LNCaP clone FGC (cell line): ENCODE measurements around the gene MTUS2.

Experiments used
- DNase-seq: peaks from one replicate; pipeline ENCODE4 v3.0.0-alpha.2; 2011; ENCODE audit warnings: low read depth
- H3K4me3 ChIP-seq: 2 replicates; pipeline ENCODE4 v1.5.1; 2011; ENCODE audit warnings: mild to moderate bottlenecking, low read depth, low read length, control low read depth
- CTCF ChIP-seq: IDR thresholded peaks from 2 replicates; pipeline ENCODE4 v1.5.1; 2012; ENCODE audit warnings: mild to moderate bottlenecking; ENCODE audit not compliant: control insufficient read depth, insufficient read depth; ENCODE audit errors: extremely low read depth

The MTUS2 gene

GRCh38 chr13:29281932-29282495 lies 461.9 kb downstream of the MTUS2 start:
- DNase-seq: no peak
- no peak overlapping the region for H3K4me3 ChIP-seq
- TF ChIP-seq CTCF: no peak

- no peak overlapping the region for H3K4me3 ChIP-seq
- DNase-seq: no peak
- TF ChIP-seq CTCF: peak; percentile 17; the same call in 1 of the 2 replicates
These were observed 464.6 kb downstream of the MTUS2 start for GRCh38 chr13:29284726-29285125.

GRCh38 chr13:29287237-29287636 lies 467.1 kb downstream of the MTUS2 start:
- no peak for DNase-seq
- TF ChIP-seq CTCF: no peak
- H3K4me3 ChIP-seq: no peak overlapping the region

GRCh38 chr13:29292045-29292444 lies 471.9 kb downstream of the MTUS2 start:
- H3K4me3 ChIP-seq: no peak overlapping the region
- TF ChIP-seq CTCF: no peak
- DNase-seq: no peak

- H3K4me3 ChIP-seq: no peak overlapping the region
- DNase-seq: no peak
- TF ChIP-seq CTCF: no peak
These were observed 474.7 kb downstream of the MTUS2 start for GRCh38 chr13:29294821-29295220.

- TF ChIP-seq CTCF: no peak
- no peak overlapping the region for H3K4me3 ChIP-seq
- no peak for DNase-seq
These were observed 480.9 kb downstream of the MTUS2 start for GRCh38 chr13:29301027-29301426.

GRCh38 chr13:29304148-29304547 lies 484.0 kb downstream of the MTUS2 start:
- no peak overlapping the region for H3K4me3 ChIP-seq
- no peak for TF ChIP-seq CTCF
- DNase-seq: no peak
